Loucy (cell line): ENCODE results near the gene ATE1.

Experiments
- H2AFZ ChIP-seq: fragments of 200-600 bp; sonication (generic); 2 replicates; pipeline ENCODE4 v1.6.0; 2016; ENCODE audit warnings: antibody characterized with exemption, mild to moderate bottlenecking, low read length, moderate library complexity
- H3F3A ChIP-seq: fragments of 200-600 bp; 2 replicates; pipeline ENCODE4 v1.6.0; 2016; ENCODE audit warnings: antibody characterized with exemption, low read depth, mild to moderate bottlenecking
- H3K27me3 ChIP-seq: fragments of 200-600 bp; sonication (generic); 2 replicates; pipeline ENCODE4 v1.6.1; 2014; ENCODE audit warnings: low read length, mild to moderate bottlenecking; ENCODE audit not compliant: insufficient read depth, poor library complexity, severe bottlenecking
- H3K36me3 ChIP-seq: fragments of 200-600 bp; sonication (generic); 2 replicates; pipeline ENCODE4 v1.6.1; 2016; ENCODE audit warnings: low read length; ENCODE audit not compliant: insufficient read depth
- H3K4me1 ChIP-seq: fragments of 200-600 bp; sonication (generic); 2 replicates; pipeline ENCODE4 v1.5.1; 2014; ENCODE audit warnings: low read length, mild to moderate bottlenecking; ENCODE audit not compliant: insufficient read depth, poor library complexity, severe bottlenecking
- H3K4me2 ChIP-seq: fragments of 200-600 bp; sonication (generic); 2 replicates; pipeline ENCODE4 v1.6.0; 2014; ENCODE audit warnings: antibody characterized with exemption, low read length, low read depth, mild to moderate bottlenecking; ENCODE audit not compliant: poor library complexity, severe bottlenecking
- H3K4me3 ChIP-seq: fragments of 200-600 bp; sonication (generic); 2 replicates; pipeline ENCODE4 v1.5.1; 2014; ENCODE audit warnings: low read length, mild to moderate bottlenecking, mixed read lengths; ENCODE audit not compliant: poor library complexity, severe bottlenecking
- H3K79me2 ChIP-seq: fragments of 200-600 bp; sonication (generic); 2 replicates; pipeline ENCODE4 v1.6.1; 2014; ENCODE audit warnings: low read length; ENCODE audit not compliant: insufficient read depth
- H3K9ac ChIP-seq: fragments of 200-600 bp; sonication (generic); 2 replicates; pipeline ENCODE4 v1.6.0; 2014; ENCODE audit warnings: mild to moderate bottlenecking, low read depth, low read length, moderate library complexity; ENCODE audit not compliant: poor library complexity, severe bottlenecking
- H3K9me2 ChIP-seq: fragments of 200-600 bp; sonication (generic); replicated peaks from 2 replicates; pipeline ENCODE4 v1.6.1; 2016; ENCODE audit warnings: low read depth, low read length, mixed read lengths
- H3K9me3 ChIP-seq: fragments of 200-600 bp; sonication (generic); 2 replicates; pipeline ENCODE4 v1.6.1; 2014; ENCODE audit warnings: mild to moderate bottlenecking, antibody characterized with exemption, low read length, low read depth; ENCODE audit not compliant: insufficient read depth
- H4K20me1 ChIP-seq: fragments of 200-600 bp; sonication (generic); 2 replicates; pipeline ENCODE4 v1.6.0; 2014; ENCODE audit warnings: antibody characterized with exemption, low read length, mild to moderate bottlenecking; ENCODE audit not compliant: insufficient read depth, poor library complexity, severe bottlenecking
- EZH2phosphoT487 ChIP-seq: fragments of 200-600 bp; IDR thresholded peaks from 2 replicates; pipeline ENCODE4 v1.6.1; 2018; ENCODE audit warnings: antibody characterized with exemption, mild to moderate bottlenecking, moderate library complexity, borderline replicate concordance
- TF ChIP-seq, protein P1 (sequence below): fragments of 200-600 bp; sonication (generic); conservative IDR thresholded peaks from 2 replicates; pipeline ENCODE4 v1.5.1; 2014; ENCODE audit warnings: mild to moderate bottlenecking, antibody characterized with exemption, low read length

ATE1 gene

DNA sequence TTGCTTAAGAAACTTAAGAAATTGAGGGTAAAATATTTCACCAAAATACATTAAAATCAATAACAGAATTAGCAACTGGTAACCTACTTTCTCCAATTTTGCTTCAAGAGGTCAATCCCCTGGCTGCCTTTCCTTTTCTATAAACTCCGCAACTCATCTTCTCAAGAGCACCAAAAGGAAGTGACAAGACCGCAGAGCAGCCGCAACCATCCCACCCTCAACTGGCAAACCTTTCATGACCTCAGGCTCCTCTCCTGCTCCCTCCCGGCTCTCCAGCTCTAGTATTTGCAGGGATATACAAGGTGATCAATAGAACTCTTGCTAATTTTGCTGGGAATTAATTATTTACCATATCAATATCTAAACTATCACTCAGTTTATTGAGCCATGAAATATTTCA, 88.9 kb downstream of the ATE1 start:
- H3K4me2 ChIP-seq, result peak overlapping the region; percentile 53
- H3K9ac ChIP-seq, result no peak overlapping the region
- H3K4me1 ChIP-seq, result peaks cover 28% of the 10 kb centered on the region
- H4K20me1 ChIP-seq, result no peaks in the 10 kb centered on the region
- H3K4me3 ChIP-seq, result peak overlapping the region; percentile 38
- H3K9me2 ChIP-seq, result no peaks in the 10 kb centered on the region
- peaks cover 14% of the 10 kb centered on the region for H3K36me3 ChIP-seq
- no peaks in the 10 kb centered on the region for H3F3A ChIP-seq
- H3K79me2 ChIP-seq, result no peaks in the 10 kb centered on the region
- TF ChIP-seq, protein P1, sequence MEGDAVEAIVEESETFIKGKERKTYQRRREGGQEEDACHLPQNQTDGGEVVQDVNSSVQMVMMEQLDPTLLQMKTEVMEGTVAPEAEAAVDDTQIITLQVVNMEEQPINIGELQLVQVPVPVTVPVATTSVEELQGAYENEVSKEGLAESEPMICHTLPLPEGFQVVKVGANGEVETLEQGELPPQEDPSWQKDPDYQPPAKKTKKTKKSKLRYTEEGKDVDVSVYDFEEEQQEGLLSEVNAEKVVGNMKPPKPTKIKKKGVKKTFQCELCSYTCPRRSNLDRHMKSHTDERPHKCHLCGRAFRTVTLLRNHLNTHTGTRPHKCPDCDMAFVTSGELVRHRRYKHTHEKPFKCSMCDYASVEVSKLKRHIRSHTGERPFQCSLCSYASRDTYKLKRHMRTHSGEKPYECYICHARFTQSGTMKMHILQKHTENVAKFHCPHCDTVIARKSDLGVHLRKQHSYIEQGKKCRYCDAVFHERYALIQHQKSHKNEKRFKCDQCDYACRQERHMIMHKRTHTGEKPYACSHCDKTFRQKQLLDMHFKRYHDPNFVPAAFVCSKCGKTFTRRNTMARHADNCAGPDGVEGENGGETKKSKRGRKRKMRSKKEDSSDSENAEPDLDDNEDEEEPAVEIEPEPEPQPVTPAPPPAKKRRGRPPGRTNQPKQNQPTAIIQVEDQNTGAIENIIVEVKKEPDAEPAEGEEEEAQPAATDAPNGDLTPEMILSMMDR, result no peak
- no peak for TF ChIP-seq EZH2phosphoT487
- no peak overlapping the region for H2AFZ ChIP-seq
- H3K9me3 ChIP-seq, result no peaks in the 10 kb centered on the region
- H3K27me3 ChIP-seq, result no peaks in the 10 kb centered on the region

DNA sequence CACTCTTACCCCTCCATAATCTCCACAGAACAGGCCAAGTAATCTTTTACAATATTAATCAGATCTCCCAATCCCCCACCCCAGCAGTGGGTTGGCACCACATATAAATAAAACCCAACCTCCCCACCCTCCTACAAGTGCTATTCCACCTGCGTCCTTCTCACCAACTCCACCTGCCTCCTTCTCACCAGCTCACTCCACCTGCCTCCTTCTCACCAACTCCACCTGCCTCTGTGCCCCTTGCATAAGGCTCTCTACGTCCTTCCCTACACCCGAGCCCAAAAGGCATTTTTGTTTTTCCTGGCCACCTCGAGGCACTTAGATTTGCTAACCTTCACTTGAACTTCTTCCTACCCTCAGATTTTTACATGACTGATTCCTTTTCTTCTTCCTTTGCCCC, 89.7 kb downstream of the ATE1 start:
- Histone ChIP-seq H3F3A (no peaks in the 10 kb centered on the region), H3K36me3 (peaks cover 14% of the 10 kb centered on the region), H2AFZ (no peak overlapping the region), H3K27me3 (no peaks in the 10 kb centered on the region), H3K9me3 (no peaks in the 10 kb centered on the region), H3K79me2 (no peaks in the 10 kb centered on the region), H3K4me2 (peak overlapping the region; percentile 53), H4K20me1 (no peaks in the 10 kb centered on the region), H3K4me1 (peaks cover 28% of the 10 kb centered on the region), H3K9me2 (no peaks in the 10 kb centered on the region), H3K4me3 (peak overlapping the region; percentile 38), H3K9ac (peak overlapping the region; percentile 57)
- TF ChIP-seq, protein P1, result no peak
- no peak for TF ChIP-seq EZH2phosphoT487

DNA sequence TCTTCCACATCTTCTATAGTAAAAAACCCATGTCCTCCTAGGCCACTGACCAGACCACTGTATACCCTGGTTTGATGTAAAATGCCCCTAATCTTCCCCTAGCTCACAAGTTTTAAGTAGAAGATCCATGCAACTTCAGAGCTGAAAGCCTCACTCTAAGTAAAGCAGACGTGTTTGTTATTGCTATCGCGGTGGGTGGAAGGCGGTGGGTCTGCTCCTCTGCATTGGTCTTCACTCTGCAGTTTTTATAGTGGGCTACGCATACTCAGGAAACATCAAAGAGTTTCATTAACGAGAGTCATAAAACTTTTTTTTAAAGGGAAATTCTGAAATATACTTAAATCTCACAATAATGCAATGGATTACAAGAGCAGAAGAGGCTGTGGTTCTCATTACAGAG, 91.7 kb downstream of the ATE1 start:
- Histone ChIP-seq H3K4me2 (peak overlapping the region; percentile 7), H3F3A (no peaks in the 10 kb centered on the region), H3K36me3 (peaks cover 10% of the 10 kb centered on the region; the same call in 1 of the 2 replicates), H3K27me3 (no peaks in the 10 kb centered on the region), H3K4me1 (peaks cover 28% of the 10 kb centered on the region), H3K79me2 (no peaks in the 10 kb centered on the region), H3K9me3 (no peaks in the 10 kb centered on the region), H3K9me2 (no peaks in the 10 kb centered on the region), H4K20me1 (no peaks in the 10 kb centered on the region), H3K4me3 (no peak overlapping the region), H2AFZ (no peak overlapping the region), H3K9ac (no peak overlapping the region)
- no peak for TF ChIP-seq EZH2phosphoT487
- TF ChIP-seq, protein P1, result no peak
